Stimulated activated CD4-positive, alpha-beta T cell treated with anti-CD3 and anti-CD28 coated beads, Interleukin-1b, Interleukin-23, amount 100 ng/mL, for 24 hours (primary cell): Measurements from ENCODE around the gene KSR1.
"Not testable (repeated sequence)": the region's sequence is repeated elsewhere in the genome, so short reads cannot be mapped to it uniquely, and the experiment has no call there.

Source experiments
- DNase-seq, 4 experiments: peaks; one replicate each; pipeline ENCODE4 v3.0.0-alpha.2; 2020; ENCODE audit warnings: low read depth in 4 of 4, low spot score in 1 of 4

KSR1 gene

DNA sequence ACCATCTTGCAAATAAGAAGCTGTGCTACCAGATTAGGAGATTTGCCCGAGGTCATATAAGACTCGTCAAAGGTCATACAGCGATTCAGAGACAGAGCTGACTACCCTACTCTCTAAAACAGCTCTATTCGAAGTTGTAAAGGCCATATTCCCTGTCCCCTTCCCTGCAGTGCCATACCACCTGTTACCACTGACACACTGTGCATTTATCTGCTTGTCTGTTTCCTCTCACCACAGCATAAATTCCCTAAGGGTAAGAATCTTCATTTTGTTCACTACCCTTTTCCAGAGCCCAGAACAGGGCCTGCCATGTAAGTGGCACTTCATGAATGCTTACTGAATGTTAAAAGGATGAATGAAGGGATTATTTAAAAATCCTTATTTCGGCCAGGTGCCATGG lies 3.4 kb upstream of the KSR1 start:
- no peak for DNase-seq

GRCh38 chr17:27453471-27453870 lies 2.8 kb upstream of the KSR1 start:
- DNase-seq = no peak

GRCh38 chr17:27454089-27454488 lies 2.2 kb upstream of the KSR1 start:
- no peak for DNase-seq

DNA sequence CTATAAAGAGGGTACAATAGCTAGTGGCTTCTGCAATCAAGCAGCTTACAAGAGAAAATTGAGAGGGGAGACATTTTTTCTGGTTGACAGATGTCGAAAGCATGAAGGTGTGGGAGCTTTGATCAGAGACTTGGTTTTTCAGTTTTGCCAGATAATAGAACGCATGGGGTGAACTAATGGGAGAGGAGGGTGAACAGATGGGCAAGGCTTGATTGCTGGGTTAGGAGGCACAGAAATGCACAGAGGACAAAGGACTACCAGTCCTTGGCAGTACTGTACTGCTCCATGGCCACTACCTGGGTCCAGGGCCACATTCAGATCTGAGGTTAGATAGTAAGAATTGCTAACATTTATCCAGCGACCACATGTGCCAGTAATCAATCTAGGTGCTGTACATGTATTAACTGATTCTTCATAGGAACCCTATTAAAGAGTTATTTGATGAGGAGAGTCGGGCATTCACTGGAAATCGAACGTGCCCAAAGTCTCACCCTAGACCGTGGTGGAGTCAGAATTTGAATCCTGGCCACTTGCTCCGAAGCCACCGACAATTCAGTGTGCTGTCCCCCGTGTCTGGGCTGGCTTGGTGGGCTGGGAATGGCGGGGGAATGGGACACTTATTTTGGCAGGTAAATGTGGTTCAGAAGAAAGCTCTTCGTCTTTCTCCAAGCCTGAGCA lies 873 bp upstream of the KSR1 start:
- DNase-seq = no peak

DNA sequence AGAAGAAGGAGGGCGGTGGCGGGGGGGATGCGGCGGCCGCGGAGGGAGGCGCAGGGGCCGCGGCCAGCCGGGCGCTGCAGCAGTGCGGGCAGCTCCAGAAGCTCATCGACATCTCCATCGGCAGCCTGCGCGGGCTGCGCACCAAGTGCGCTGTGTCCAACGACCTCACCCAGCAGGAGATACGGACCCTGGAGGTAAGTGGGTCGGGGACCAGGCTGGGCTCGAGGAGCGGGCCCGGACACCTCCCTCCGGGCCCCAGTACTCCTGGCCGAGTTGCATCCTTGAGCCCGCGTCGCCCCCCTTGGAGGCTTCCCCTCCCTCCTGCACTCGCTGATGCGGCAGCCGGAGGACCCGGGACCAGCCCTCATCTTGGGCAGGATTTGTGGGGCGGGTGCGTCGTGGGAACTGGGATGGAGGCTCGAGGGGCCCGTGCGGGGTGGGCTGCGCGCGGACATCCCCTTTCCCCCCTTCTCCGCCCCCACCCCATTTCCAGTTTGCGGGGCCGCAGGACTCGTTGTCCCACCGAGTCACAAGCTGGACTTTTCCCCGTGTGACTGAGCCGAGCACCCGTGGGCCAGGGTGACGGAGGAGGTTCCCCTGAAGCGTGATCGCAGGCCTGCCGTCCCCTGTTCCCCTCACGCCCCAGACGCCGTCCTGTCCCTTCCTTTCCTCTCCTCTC lies 572 bp downstream of the KSR1 start:
- no peak for DNase-seq

GRCh38 chr17:27457360-27457715 lies 1.1 kb downstream of the KSR1 start:
- DNase-seq = no peak

GRCh38 chr17:27457731-27458523 lies 1.7 kb downstream of the KSR1 start:
- no peak for DNase-seq

- no peak for DNase-seq
These were observed 2.3 kb downstream of the KSR1 start for GRCh38 chr17:27458524-27458908.

DNA sequence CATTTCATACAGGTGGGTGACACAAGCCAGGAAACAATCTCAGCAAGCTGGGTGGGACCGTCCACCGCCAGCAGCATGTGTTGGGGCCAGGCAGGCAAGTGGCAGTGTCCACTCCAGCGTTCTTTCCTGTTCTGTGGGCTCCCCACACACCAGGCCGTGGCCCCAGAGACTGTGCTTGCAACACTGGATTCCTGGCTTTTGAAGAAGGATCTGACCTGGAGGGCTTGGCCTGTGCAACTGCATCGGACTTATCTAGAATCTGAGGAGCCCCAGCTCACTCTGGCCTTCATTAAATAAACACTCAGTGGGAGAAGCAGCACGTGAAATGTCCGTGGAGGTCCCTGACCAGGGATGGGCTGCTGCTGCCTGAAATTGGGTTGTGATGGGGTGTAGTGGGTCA lies 3.2 kb downstream of the KSR1 start:
- DNase-seq = no peak

DNA sequence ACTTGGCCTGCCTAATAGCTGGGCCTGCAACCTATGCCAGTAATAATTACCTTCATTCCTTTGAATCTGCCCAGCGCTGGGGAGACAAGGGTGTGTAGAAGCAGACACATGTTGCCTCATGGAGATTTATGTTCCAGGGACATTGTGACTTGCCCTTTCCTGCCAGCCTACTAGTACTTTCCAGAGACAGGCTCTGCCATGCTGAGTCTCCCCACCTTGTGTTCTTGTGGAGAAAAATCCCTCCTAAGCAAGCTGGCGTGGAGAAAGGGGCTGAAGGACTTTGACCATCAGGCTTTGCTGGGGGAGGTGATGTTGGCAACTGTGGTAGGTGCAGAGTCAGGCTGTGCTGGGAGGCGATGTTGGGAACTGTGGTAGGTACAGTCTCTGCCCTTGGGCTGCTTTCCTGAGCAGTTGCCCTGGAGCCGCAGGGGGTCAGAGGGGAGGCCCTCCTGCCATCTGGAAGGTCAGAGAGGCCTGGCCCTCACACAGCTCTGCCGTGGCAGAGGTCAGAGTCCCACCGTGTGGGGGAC lies 4.0 kb downstream of the KSR1 start:
- DNase-seq = no peak

DNA sequence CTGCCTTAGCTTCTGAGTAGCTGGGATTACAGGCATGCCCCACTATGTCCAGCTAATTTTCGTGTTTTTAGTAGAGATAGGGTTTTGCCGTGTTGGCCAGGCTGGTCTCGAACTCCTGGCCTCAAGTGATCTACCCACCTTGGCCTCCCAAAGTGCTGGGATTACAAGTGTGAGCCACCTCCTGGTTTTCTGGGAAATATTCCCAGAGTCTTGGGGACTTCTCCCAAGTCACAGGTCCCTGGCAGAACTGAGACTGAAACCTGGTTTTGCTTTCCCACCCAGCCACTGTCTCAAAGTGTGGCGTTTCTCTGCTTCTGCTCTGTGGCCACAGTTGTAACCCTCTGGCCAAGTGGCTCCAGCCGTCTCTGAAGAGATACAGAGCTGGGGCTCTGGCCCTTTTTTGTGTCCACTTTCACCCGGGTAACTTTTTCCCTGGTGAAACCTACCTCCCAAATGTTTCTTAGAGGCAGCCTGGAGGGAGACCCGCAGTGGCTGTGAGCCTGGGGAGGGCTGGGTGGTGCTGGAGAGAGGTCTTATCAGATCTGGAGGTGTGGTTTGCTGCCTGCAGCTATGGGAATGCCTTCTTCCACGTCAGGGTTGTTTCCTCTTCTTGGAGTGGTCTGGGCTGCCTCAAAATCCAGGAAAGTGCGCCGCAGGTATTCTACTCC lies 5.1 kb downstream of the KSR1 start:
- DNase-seq = no peak

DNA sequence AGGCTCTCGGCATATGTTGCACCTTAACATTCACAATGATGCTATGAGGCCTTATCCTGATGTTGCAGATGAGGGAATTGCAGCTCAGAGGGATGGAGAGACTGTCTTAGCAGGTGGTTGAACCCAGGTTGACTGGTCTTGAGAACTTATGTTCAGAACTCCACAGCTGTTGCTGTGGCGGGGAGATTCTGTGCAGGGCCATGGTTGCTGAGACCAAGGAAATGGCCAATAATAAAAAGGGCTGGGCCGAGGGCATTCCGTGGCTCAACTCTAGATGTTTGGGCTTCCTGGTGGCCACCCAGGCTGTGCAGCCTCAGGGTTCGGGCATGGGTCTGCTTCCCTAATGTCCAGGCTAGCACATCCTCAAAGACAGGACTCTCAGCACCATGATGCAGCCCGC lies 5.9 kb downstream of the KSR1 start:
- no peak for DNase-seq

GRCh38 chr17:27462714-27463113 lies 6.5 kb downstream of the KSR1 start:
- no peak for DNase-seq

GRCh38 chr17:27463235-27463677 lies 7.0 kb downstream of the KSR1 start:
- DNase-seq = no peak

DNA sequence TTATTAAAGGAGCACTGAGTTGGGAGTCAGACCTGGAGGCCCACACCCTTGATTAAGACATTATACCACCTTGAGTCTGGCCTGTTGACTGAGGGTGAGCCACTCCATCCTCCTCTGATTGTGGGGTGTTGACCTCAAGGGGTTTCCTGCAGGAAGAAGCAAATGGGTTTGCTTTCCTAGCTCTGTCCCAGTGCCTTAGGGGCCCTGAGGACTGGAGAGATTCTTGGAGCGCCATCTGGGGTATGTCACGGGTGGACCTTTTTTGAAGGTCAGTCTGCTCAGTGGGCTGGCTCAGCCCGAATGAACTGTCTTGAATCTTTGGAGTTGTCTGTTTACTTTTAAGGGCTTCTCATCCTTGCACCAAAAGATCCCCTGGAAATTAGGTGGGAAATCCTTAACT lies 7.8 kb downstream of the KSR1 start:
- not testable (repeated sequence) for DNase-seq

- DNase-seq = no peak
These were observed 8.2 kb downstream of the KSR1 start for GRCh38 chr17:27464431-27464830.

DNA sequence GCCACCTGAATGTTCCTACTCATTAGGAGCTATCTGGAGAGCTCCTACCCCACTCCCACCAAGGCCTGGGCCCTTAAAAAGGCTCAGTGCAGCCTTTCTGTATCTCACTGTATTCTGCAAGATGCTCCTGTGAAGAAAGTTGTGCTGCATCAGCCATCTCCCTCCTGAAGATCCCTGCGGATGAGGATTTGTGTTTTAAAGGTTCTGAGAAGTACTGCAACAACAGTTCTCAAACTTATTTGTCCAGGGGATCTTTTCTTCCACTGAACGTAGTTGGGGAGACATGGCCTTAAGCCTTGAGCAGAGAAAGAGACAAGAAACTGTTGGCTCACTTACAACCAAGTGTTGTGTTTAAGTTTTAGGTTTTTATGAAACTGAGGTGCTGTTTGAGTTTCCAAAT lies 9.6 kb downstream of the KSR1 start:
- not testable (repeated sequence) for DNase-seq

DNA sequence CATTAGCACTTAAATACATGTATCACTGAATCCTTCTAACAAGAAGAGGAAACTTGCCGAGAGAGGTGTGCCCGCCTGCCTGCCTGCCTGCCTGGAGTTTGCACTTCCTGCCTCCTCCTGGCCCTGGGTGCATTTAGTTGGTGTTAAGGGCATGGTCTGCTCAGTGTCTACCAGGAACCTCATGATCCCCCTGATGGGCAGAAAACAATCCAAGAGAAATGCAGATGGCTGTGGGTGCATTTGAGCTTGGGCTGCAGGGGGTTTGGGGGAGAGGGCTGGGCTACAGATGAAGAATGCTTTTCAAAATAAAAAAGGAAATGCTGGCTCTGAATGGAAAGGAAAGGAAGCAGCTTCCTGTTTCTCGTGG lies 10.1 kb downstream of the KSR1 start:
- DNase-seq = no peak

DNA sequence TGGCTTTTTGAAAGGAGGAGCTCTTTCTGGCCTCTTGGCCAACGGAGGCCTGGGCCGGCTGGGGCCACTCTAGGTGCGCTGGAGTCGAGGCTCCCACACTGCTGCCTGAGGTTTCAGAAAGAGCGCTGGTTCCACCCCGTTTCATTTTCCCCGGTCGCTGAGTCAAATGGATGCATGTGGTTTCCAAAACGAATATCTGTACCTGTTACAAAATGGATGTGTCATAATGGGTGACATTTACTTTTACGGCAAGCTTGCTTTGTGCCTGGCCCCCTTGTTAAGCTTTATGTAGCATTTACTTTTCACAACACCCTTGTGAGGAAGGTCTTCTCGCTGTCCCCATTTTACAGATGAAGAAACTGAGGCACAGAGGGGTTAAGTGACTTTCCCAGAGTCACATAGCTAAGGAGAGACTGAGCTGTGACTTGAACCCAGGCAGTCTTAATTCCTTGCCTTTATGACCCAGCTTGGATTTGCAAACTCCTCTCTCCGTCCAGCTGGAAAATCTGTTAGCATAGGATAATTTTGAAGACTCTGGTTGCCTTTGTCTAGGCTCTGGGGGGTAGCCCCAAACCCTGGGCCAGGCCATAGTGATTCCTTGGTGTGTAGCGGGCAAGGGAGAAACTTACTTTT lies 10.6 kb downstream of the KSR1 start:
- peak in 3 of 4 experiments; percentile 53 to 71 (median 70) for DNase-seq

DNA sequence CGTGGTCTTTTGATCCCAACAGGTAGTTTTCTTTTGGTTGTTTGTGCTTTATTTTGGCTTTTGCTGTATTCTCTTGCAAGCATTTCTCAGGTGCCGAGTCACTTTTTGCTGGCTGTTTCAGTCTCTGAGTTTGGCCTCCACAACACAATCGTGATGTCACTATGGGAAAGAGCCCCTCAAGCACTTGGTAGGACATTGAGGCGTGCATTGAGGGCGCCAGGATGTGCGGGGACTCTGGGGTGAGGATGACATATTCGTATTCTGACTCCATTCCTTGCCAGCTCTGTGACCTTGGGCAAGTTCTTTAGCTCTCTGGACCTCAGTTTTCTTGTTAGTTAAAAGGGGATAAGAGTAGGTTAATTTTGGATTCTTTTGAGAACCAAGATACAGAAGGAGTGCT lies 13.0 kb downstream of the KSR1 start:
- DNase-seq = no peak
